HepG2 (cell line): Measurements from ENCODE around the gene ZNF540. TPM values are rescaled to one million over a fixed set of nuclear protein-coding genes. Genes with fewer than 3 reads are reported as not detected.
A peak's percentile ranks its signal among the peaks of the same experiment; 100 is the strongest.

ENCODE experiments used
- AKAP8 ChIP-seq: sonication (generic); formaldehyde crosslinking; IDR thresholded peaks from 2 replicates; pipeline ENCODE4 v1.5.1; 2020; ENCODE audit warnings: mild to moderate bottlenecking, missing genetic modification reagents
- CENPT ChIP-seq: sonication (generic); formaldehyde crosslinking; IDR thresholded peaks from 2 replicates; pipeline ENCODE4 v1.8.0; 2022; ENCODE audit warnings: low read depth, mild to moderate bottlenecking, moderate library complexity, missing genetic modification reagents
- CHD2 ChIP-seq: IDR thresholded peaks from 2 replicates; pipeline ENCODE4 v1.6.1; 2011; ENCODE audit warnings: low read depth, low read length, improper control_type of control experiment
- HOMEZ ChIP-seq: IDR thresholded peaks from 2 replicates; pipeline ENCODE4 v1.6.1; 2016; ENCODE audit warnings: low read depth
- KLF6 ChIP-seq: IDR thresholded peaks from 2 replicates; pipeline ENCODE4 v1.8.0; 2016; ENCODE audit warnings: missing biosample characterization, missing genetic modification reagents
- PCBP2 ChIP-seq: fragments of 200-400 bp; formaldehyde crosslinking; optimal IDR thresholded peaks from 2 replicates; pipeline ENCODE3; 2018; ENCODE audit warnings: low read length, low read depth; ENCODE audit not compliant: poor library complexity, severe bottlenecking
- RFX1 ChIP-seq: fragments of 450-650 bp; IDR thresholded peaks from 2 replicates; pipeline ENCODE4 v1.6.1; 2017
- TBL1XR1 ChIP-seq: fragments of 150-350 bp; IDR thresholded peaks from 2 replicates; pipeline ENCODE4 v1.6.1; 2014; ENCODE audit warnings: borderline replicate concordance, low read length; ENCODE audit not compliant: partially characterized antibody
- TEAD2 ChIP-seq: sonication (generic); formaldehyde crosslinking; IDR thresholded peaks from 2 replicates; pipeline ENCODE4 v1.9.0; 2021; ENCODE audit warnings: missing genetic modification reagents
- THAP8 ChIP-seq: sonication (generic); formaldehyde crosslinking; IDR thresholded peaks from 2 replicates; pipeline ENCODE4 v1.5.1; 2020; ENCODE audit warnings: missing genetic modification reagents, mild to moderate bottlenecking, borderline replicate concordance
- THYN1 ChIP-seq: sonication (generic); formaldehyde crosslinking; IDR thresholded peaks from 2 replicates; pipeline ENCODE4 v1.8.1; 2023; ENCODE audit warnings: low read depth, mild to moderate bottlenecking, moderate library complexity, missing genetic modification reagents, borderline replicate concordance
- TOPORS ChIP-seq: sonication (generic); formaldehyde crosslinking; IDR thresholded peaks from 2 replicates; pipeline ENCODE4 v1.8.0; 2023; ENCODE audit warnings: mild to moderate bottlenecking, missing genetic modification reagents
- ZKSCAN5 ChIP-seq: sonication (generic); formaldehyde crosslinking; IDR thresholded peaks from 2 replicates; pipeline ENCODE4 v1.5.1; 2020; ENCODE audit warnings: mild to moderate bottlenecking, missing genetic modification reagents
- ZNF569 ChIP-seq: sonication (generic); formaldehyde crosslinking; IDR thresholded peaks from 2 replicates; pipeline ENCODE4 v1.5.0; 2020; ENCODE audit warnings: mild to moderate bottlenecking, missing genetic modification reagents, moderate library complexity, borderline replicate concordance
- ZNF570 ChIP-seq: sonication (generic); formaldehyde crosslinking; IDR thresholded peaks from 2 replicates; pipeline ENCODE4 v1.4.0; 2020; ENCODE audit warnings: mild to moderate bottlenecking, missing genetic modification reagents, borderline replicate concordance
- ZNF709 ChIP-seq: sonication (generic); formaldehyde crosslinking; IDR thresholded peaks from 2 replicates; pipeline ENCODE4 v1.5.0; 2020; ENCODE audit warnings: mild to moderate bottlenecking, missing genetic modification reagents
- ZNF749 ChIP-seq: sonication (generic); formaldehyde crosslinking; IDR thresholded peaks from 2 replicates; pipeline ENCODE4 v1.8.0; 2022; ENCODE audit warnings: mild to moderate bottlenecking, missing genetic modification reagents, moderate library complexity, borderline replicate concordance
- ZNF782 ChIP-seq: sonication (generic); formaldehyde crosslinking; IDR thresholded peaks from 2 replicates; pipeline ENCODE4 v1.4.0; 2020; ENCODE audit warnings: missing genetic modification reagents, mild to moderate bottlenecking, borderline replicate concordance
- ZXDC ChIP-seq: sonication (generic); formaldehyde crosslinking; IDR thresholded peaks from 2 replicates; pipeline ENCODE4 v1.5.0; 2020; ENCODE audit warnings: mild to moderate bottlenecking, missing genetic modification reagents
- polyA plus RNA-seq, 8 experiments: library from polyadenylated mRNA; depleted of rRNA in 3 of 8; stranded (reverse) in 7 of 8; unstranded in 1 of 8; fragments of >200 nt; fragmentation: Illumina TruSeq in 4 of 8; extraction: Trizol in 4 of 8; gene quantifications; 2 replicates each; pipeline versions ENCODE4 v1.2.1 to v1.2.3, GENCODE V29; 2011 to 2016; ENCODE audit warnings: low read depth in 4 of 8, missing spikeins in 1 of 8, mixed read lengths in 1 of 8; ENCODE audit not compliant: insufficient read depth in 1 of 8
- total RNA-seq, 5 experiments: library from RNA; depleted of rRNA; stranded (reverse); fragments of >200 nt; fragmentation: Illumina TruSeq; extraction: Trizol; gene quantifications; 2 replicates each; pipeline ENCODE4 v1.2.3, GENCODE V29; 2016; ENCODE audit warnings: low read depth in 1 of 5
- TF ChIP-seq, protein P1 (sequence below): sonication (generic); formaldehyde crosslinking; IDR thresholded peaks from 2 replicates; pipeline ENCODE4 v1.4.0; 2020; ENCODE audit warnings: mild to moderate bottlenecking, missing genetic modification reagents
- TF ChIP-seq, protein P2 (sequence below): sonication (generic); formaldehyde crosslinking; IDR thresholded peaks from 2 replicates; pipeline ENCODE4 v1.9.0; 2021; ENCODE audit warnings: missing genetic modification reagents, borderline replicate concordance

ZNF540 gene
- total and polyA plus RNA-seq, 2 of the 13 experiments (the other 11 are each of a cell fraction or from before 2014, with no cell fraction given): 0.21 to 0.40 TPM

- TF ChIP-seq HOMEZ (CRISPR knock-in tag) (0 out of 2 replicates have a peak, but pooled peaks have one; percentile 10), TOPORS (CRISPR knock-in tag) (no peak), TEAD2 (CRISPR knock-in tag) (no peak), ZNF782 (peak; percentile 83; the same call in 1 of the 2 replicates), THYN1 (no peak; the same call in 1 of the 2 replicates), CHD2 (peak; percentile 97), AKAP8 (CRISPR knock-in tag) (0 out of 2 replicates have a peak, but pooled peaks have one; percentile 29), KLF6 (CRISPR knock-in tag) (0 out of 2 replicates have a peak, but pooled peaks have one; percentile 26), RFX1 (no peak), THAP8 (CRISPR knock-in tag) (no peak; the same call in 1 of the 2 replicates), ZNF570 (CRISPR knock-in tag) (no peak), ZKSCAN5 (CRISPR knock-in tag) (no peak), ZNF709 (CRISPR knock-in tag) (peak; percentile 78), CENPT (no peak; the same call in 1 of the 2 replicates), TBL1XR1 (no peak), PCBP2 (no peak), ZNF569 (no peak), ZNF749 (CRISPR knock-in tag) (peak; percentile 64; the same call in 1 of the 2 replicates), ZXDC (CRISPR knock-in tag) (0 out of 2 replicates have a peak, but pooled peaks have one; percentile 71)
- TF ChIP-seq, protein P1, sequence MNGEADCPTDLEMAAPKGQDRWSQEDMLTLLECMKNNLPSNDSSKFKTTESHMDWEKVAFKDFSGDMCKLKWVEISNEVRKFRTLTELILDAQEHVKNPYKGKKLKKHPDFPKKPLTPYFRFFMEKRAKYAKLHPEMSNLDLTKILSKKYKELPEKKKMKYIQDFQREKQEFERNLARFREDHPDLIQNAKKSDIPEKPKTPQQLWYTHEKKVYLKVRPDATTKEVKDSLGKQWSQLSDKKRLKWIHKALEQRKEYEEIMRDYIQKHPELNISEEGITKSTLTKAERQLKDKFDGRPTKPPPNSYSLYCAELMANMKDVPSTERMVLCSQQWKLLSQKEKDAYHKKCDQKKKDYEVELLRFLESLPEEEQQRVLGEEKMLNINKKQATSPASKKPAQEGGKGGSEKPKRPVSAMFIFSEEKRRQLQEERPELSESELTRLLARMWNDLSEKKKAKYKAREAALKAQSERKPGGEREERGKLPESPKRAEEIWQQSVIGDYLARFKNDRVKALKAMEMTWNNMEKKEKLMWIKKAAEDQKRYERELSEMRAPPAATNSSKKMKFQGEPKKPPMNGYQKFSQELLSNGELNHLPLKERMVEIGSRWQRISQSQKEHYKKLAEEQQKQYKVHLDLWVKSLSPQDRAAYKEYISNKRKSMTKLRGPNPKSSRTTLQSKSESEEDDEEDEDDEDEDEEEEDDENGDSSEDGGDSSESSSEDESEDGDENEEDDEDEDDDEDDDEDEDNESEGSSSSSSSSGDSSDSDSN (CRISPR knock-in tag): peak; percentile 40; the same call in 1 of the 2 replicates
- TF ChIP-seq, protein P2, sequence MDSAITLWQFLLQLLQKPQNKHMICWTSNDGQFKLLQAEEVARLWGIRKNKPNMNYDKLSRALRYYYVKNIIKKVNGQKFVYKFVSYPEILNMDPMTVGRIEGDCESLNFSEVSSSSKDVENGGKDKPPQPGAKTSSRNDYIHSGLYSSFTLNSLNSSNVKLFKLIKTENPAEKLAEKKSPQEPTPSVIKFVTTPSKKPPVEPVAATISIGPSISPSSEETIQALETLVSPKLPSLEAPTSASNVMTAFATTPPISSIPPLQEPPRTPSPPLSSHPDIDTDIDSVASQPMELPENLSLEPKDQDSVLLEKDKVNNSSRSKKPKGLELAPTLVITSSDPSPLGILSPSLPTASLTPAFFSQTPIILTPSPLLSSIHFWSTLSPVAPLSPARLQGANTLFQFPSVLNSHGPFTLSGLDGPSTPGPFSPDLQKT: no peak
Measured at GRCh38 chr19:37655689-37656371, 61.2 kb downstream of the ZNF540 start (continued).
